ENCODE measurements around the gene NKAP.
A peak's percentile ranks its signal among the peaks of the same experiment; 100 is the strongest.
"Not testable (repeated sequence)": the region's sequence is repeated elsewhere in the genome, so short reads cannot be mapped to it uniquely, and the experiment has no call there.

NKAP gene

GRCh38 chrX:119945481-119945880 is 1.9 kb upstream of the NKAP start:
- Histone ChIP-seq H3K4me1 (ENCODE audit: control insufficient read depth in 1 of 2, insufficient read depth in 1 of 2, low read depth in 1 of 2, low read length in 1 of 2) (peaks cover 16 to 22% of the 10 kb centered on the region in 2 experiments), H3K27me3 (no peaks in the 10 kb centered on the region), H3K27ac (no peak overlapping the region), H3K36me3 (no peaks in the 10 kb centered on the region), H3K4me3 (ENCODE audit: low read depth in 1 of 2, low read length in 1 of 2) (no peak overlapping the region), H3K9me3 (no peaks in the 10 kb centered on the region)
- no peak for TF ChIP-seq CTCF (IDR thresholded peaks at IDR 0.05)

GRCh38 chrX:119942831-119943184 is 743 bp downstream of the NKAP start:
- H3K9me3 ChIP-seq, result no peaks in the 10 kb centered on the region
- TF ChIP-seq CTCF (IDR thresholded peaks at IDR 0.05), result no peak
- H3K36me3 ChIP-seq, result peaks cover 2% of the 10 kb centered on the region
- no peaks in the 10 kb centered on the region for H3K27me3 ChIP-seq
- H3K27ac ChIP-seq, result peak overlapping the region; percentile 94
- peak overlapping the region; percentile 69 to 79 for H3K4me3 ChIP-seq (ENCODE audit: low read depth in 1 of 2, low read length in 1 of 2)
- peaks cover 6 to 15% of the 10 kb centered on the region in 2 experiments for H3K4me1 ChIP-seq (ENCODE audit: control insufficient read depth in 1 of 2, insufficient read depth in 1 of 2, low read depth in 1 of 2, low read length in 1 of 2)

GRCh38 chrX:119942173-119942819 is 1.3 kb downstream of the NKAP start:
- Histone ChIP-seq H3K4me3 (ENCODE audit: low read depth in 1 of 2, low read length in 1 of 2) (peak overlapping the region; percentile 69 to 79), H3K4me1 (ENCODE audit: control insufficient read depth in 1 of 2, insufficient read depth in 1 of 2, low read depth in 1 of 2, low read length in 1 of 2) (peaks cover 6 to 15% of the 10 kb centered on the region in 2 experiments), H3K36me3 (peaks cover 4% of the 10 kb centered on the region), H3K27me3 (no peaks in the 10 kb centered on the region), H3K27ac (peak overlapping the region; percentile 94), H3K9me3 (no peaks in the 10 kb centered on the region)
- TF ChIP-seq CTCF (IDR thresholded peaks at IDR 0.05), result no peak

- no peaks in the 10 kb centered on the region for H3K9me3 ChIP-seq
- no peaks in the 10 kb centered on the region for H3K27me3 ChIP-seq
- no peak overlapping the region for H3K4me3 ChIP-seq (ENCODE audit: low read depth in 1 of 2, low read length in 1 of 2)
- peaks cover 13% of the 10 kb centered on the region for H3K36me3 ChIP-seq
- H3K27ac ChIP-seq, result no peak overlapping the region
- TF ChIP-seq CTCF (IDR thresholded peaks at IDR 0.05), result no peak
- H3K4me1 ChIP-seq (ENCODE audit: control insufficient read depth in 1 of 2, insufficient read depth in 1 of 2, low read depth in 1 of 2, low read length in 1 of 2), result peaks cover 6 to 15% of the 10 kb centered on the region in 2 experiments
Measured at GRCh38 chrX:119941336-119941735, 2.2 kb downstream of the NKAP start.

- Histone ChIP-seq H3K4me1 (ENCODE audit: control insufficient read depth in 1 of 2, insufficient read depth in 1 of 2, low read depth in 1 of 2, low read length in 1 of 2) (no peaks in the 10 kb centered on the region), H3K9me3 (no peaks in the 10 kb centered on the region), H3K27ac (no peak overlapping the region), H3K27me3 (no peaks in the 10 kb centered on the region), H3K36me3 (peaks cover 59% of the 10 kb centered on the region), H3K4me3 (ENCODE audit: low read depth in 1 of 2, low read length in 1 of 2) (no peak overlapping the region)
- no peak for TF ChIP-seq CTCF (IDR thresholded peaks at IDR 0.05)
Measured at GRCh38 chrX:119935215-119935874, 8.2 kb downstream of the NKAP start.

- H3K4me3 ChIP-seq (ENCODE audit: low read depth in 1 of 2, low read length in 1 of 2); H3K4me1 ChIP-seq (ENCODE audit: control insufficient read depth in 1 of 2, insufficient read depth in 1 of 2, low read depth in 1 of 2, low read length in 1 of 2); H3K27ac ChIP-seq; H3K27me3 ChIP-seq; H3K9me3 ChIP-seq: not testable (repeated sequence)
- peaks cover 29% of the 10 kb centered on the region for H3K36me3 ChIP-seq
Measured at GRCh38 chrX:119922391-119922790, 21.2 kb downstream of the NKAP start.
